Embryonic facial prominence (tissue), 1 donor: ENCODE data around the gene DLL1.

Experiments used
- DNase-seq: peaks from one replicate; pipeline ENCODE4 v3.0.0-alpha.2; 2016; ENCODE audit errors: extremely low spot score

The DLL1 gene

DNA sequence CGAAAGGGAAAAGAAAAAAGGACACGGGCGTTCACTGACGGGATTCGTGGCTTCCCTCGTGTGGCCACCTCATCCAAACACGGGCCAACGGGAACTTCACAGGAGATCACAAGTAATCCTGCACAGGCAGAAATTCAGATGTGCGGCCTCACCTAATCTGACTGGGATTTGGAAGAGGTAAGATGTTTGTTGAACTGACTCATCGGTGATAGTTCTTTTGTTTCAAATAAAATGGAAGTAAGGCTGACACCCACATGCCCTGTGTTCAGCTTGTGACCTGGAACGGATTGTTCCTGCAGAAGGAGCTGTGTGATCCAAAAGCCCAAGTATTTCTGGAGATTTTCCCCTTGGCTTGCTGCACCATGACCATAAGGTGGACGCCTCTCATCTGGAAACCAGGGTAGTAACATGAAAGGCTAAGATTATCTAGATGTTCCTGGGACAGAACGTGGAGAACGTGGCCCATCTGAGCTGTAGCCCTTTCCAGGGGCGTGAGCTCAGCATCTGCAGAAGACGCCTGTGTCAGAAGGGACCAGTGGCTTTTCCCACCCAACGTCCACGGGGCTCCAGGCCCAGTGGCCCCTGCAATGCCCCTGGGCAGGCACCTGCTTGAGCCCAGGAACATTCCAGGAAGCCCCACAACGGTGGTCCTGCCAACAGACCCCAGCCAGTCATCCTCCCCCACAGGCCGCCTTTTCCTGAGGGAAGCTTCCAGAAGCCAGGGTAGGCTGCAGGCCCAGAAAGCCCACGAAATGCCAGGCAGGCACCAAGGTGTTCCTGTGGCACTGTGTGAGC is 39.7 kb downstream of the DLL1 start:
- no peak for DNase-seq

DNA sequence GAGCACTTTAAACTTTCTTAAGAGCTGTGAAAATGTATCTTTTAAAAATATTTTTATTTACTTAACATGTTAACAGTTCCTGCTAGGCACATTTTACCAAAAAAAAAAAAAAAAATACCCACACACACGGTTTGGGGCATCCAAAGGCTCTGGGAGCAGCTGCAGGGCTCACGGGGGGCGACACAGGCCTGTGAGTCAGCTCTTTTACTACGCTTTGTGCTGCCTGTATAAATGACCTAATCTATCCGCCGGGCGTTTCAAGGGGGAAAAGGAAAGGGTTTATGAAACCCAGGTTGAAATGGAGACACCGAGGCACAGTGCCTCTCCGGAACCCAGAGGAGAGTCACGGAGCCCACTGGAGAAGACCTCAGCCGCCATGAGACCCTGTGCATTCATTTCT is 40.4 kb downstream of the DLL1 start:
- no peak for DNase-seq

DNA sequence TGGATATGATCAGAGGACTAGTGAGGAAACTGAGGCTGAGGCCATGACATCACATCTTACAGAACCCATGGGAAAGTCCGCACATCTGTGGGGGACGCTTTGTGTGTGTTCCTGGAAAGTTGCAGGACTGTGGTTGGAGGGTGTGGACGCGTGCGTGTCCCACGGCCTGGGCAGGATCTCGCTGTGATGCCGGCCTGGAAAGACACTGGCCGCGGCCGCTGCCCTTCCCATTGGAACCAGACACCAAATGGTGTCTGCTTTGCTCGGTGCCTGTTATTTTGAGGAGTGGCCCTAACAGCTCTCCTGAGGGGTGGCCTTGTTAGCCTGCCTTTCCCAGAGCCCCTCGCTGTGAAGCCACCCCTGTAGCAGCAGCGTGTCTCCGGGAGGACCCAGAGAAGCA is 41.1 kb downstream of the DLL1 start:
- DNase-seq = no peak

DNA sequence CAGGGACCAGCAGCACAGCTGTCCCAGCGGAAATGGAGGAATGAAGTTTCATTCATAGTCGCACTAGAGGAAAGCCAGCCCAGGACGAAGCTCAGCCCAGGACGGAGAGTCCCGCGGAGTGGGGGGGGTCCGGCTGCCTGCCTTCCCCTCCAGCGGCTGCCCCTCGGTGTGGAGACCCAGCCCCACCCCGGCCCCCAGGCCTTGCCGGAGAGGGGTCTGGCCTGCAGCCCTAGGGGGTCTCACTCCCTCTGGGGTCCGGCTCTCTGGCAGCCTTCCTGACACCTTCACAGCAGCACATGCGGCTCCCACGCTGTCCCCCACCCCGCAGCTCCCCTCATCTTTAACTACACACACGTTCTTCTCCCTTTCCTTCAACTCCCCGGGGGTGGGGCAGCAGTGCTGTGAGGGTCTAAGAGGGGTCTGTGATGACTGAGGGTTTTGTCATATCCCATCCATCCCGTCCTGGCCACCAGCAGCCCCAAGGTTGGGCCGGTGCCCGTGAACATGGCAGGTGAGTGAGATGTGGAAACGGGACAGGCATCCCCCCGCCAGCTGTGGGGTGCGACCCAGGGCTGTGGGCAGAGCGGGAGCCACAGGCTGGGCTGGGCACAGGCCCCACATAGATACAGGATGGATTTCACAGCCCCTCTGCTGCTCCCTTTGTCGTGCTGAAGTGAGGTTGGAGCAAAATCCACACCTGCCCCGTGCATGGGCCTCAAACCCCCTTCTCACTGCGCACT is 41.8 kb downstream of the DLL1 start:
- DNase-seq = no peak

DNA sequence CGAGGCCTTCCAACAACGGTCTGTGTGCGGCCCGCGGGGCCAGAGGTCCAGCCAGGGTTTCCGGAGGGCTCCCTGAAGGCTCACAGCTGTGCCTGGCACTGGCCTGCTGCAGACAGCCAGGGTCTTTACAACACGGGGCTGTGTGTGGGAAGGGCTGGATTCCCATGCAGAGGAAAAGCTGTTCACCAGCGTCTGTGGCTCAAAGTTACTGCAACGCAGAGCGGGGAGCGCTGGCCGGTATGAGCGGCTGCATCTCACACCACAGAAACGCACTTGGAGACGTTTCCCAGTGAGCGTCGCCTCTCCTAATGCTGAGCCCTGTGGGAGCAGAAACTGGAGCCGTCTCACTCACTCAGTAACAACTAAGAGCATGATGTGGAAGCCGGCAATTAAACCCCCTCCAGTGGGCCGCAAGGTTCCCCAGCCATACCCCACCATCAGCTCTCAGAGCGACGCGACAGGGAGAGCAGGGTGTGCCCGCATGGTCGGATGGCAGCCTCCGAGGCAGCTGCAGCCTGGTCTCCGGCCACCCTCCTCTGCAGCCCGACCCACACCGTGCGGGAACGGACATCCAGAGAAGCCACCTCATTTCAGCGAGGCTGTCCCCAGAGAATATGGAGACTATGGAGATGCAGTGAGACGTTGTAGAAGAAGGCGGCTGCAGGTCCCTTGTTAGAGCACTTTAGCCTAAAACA is 42.6 kb downstream of the DLL1 start:
- no peak for DNase-seq

DNA sequence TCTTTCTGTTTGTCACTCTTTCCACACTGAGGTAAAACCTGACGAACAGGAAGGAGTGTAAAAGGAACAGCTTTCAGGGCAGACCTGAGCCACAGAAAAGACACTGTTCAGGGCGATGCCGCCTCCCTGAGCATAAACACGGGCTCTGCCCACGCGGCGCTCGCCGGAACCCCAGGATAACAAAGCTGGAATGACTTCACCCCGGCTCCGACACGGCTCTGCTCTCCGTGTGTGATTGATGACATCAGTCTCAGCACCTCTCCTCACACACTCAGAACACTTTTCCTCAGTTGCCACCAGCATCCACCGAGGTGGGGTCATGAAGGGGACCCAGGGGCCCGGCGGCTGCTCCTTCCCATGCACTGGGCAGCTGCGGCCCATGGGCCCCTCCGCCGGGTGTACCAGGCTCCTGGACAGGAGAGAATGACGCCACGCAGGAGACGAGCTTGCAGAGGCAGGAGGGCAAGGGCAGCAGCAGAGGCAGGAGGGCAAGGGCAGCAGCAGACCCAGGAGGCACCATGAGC is 43.6 kb downstream of the DLL1 start:
- DNase-seq = no peak

DNA sequence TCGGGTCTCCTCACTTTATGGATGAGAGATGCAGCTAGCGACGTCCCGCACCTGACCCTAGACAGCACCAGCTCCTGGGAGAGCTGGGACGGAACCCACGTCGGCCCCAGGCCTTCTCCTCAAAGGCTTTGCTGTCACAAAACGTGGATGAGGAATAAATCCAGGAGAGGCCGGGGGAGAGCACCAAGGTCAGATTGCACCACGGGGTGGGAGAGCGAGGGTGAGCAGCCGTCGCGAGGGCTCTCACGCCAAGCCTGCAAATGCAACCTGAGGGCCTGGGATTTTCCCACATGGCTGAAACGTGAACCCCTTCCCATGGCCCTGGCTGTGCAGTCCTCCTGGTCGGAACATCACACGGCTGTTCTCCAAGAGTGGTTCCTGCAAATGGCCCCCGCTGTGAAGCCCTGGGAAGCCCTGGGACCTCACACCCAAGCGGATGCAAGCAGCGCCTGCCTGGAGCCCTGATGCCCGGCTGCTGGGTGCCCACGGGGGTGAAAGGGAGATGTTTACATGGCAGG is 45.3 kb downstream of the DLL1 start:
- no peak for DNase-seq

DNA sequence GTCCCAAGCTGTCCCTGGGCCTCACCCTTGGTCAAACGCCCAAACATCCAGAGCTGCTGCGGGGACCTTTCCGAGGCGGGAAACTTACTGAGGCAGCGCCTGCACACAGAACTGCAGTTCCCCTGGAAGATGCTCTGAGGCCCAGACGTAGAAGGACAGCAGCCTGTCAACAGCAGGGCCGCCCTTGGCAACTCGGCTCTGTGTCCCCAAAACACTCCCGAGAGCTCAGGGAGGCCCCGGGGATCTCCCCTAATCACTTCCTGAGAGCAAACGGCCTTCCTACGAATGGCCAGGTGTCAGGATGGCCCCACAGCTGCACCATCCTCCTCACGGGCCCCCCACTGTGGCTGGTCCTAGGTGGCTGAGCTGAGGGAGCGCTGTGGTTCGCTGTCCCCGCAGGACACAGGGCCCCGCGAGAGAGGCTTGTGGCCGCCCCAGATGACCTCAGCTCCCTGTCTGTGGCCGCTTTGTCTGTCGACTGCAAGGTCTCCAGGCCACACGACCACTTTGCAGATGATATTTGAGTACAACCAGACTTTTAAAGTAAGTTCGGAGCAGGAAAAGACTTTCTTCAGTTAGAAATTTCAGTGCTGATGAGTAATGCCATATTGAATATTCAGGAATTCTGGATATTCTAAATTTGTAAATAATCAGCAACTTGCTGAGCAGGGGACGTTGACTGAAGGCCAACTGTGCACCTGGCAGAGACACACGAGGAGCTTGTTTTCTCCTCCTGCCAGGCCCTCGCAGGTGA is 46.0 kb downstream of the DLL1 start:
- no peak for DNase-seq

DNA sequence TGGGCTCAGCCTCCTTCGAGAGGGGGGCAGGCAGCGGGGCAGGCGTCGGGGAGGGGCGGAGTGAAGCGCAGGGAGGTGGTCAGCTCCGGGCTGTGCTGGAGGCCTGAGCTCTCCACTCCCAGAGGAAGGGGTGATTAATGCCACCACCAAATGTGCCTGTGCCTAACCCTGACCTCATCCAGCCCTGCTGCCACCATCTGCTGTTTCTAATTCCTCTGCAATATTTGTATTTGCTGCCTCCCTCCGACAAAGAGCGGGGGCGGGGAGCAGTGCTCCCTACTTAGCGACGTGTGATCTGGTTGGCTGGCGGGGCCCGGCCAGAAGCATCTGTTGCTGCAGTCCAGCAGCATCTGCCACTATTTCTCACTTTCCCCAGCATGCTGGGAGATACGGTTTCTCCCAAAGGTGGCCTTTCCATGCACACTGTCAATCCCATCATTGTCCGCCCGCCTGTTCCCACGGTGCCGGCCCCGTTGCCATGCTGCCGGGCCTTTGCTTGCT is 47.0 kb downstream of the DLL1 start:
- no peak for DNase-seq

DNA sequence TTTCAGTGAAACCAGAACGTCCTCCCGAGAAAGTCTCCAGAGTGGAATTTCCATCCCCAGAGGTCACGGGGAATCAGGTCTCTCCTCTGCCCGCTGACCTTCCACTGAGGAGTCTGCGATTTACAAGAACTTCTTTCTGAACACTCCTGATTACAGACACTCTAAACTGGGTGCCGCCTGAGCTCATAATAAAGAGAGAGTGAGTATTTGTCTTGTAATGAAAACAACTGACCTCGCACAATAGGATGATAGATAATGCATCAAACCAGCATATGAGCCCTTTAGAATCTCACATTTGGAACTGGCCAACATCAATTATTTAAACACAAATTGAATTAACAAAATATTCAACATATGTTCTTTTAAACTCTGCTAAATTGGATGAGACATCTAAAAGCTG is 47.5 kb downstream of the DLL1 start:
- DNase-seq = no peak

DNA sequence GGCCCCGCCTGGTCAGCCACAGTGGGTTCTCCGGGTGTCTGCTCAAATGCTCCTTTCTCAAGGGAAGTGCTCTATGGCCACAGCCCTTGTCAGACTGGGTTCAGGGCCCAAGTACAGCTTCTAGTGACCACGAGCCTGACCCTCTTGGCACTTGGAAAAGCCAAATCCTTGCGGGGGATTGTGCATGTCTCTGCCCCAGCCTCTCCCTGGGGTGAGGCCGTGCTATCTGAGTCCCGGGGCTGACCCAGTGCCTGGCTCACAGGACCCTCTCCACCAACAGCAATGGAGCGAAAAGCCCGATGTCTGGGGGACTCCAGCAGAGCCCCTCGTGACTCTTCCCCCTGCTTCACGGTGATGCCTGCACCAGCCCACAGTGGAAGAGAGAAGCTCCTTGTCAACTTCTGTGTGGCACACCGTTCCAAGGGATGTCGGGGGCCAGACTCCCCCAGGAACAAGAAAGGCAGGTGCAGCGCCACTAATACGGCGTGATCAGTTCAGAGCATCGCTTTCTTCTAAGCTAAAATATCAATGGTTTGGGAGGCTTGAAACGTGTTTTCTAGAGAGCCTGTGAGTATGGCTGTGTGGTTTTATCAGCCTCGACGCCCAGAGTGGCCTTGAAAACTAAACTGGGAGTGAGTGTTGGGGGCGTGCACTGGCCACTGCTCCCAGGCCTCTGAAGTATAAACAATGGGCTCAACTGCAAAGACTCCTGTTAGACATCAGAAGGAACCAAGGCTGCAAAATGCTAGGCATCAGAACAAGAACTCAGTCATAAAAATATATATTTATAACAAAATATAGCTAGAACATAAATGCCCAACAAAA is 51.9 kb downstream of the DLL1 start:
- DNase-seq = no peak

DNA sequence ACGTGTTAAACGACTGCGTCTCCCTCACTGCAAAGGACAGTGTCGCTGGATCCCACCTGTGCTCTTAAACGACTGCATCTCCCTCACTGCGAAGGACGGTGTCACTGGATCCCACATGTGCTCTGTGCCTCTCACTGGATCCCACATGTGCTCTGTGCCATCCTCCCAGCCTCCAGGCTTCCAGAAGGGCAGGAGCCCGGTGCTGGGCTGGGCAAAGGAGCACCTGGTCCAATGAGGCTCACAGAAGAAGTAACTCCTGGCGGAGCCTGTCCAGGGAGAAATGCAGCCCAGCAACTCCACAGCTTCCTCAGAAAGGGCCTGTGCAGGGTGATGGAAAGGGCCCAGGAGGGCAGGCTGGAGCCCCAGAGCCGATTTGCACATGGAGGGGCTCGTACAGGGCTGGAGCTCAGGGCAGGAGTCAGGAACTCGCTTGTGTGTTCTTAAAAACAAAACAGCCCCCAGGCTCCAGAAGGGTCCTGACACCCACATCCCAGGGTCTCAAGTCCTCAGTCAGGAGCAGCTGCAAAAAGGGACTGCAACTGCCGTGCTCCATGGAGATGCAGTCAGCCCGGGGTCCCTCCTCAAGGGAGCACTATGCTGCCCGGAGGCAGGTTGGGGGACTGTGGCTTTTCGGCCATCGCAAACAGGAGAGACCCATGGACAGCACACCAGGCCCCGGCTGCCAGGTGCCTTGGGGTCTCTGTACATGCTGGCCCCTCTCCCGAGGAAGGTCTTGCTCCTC is 52.7 kb downstream of the DLL1 start:
- no peak for DNase-seq

DNA sequence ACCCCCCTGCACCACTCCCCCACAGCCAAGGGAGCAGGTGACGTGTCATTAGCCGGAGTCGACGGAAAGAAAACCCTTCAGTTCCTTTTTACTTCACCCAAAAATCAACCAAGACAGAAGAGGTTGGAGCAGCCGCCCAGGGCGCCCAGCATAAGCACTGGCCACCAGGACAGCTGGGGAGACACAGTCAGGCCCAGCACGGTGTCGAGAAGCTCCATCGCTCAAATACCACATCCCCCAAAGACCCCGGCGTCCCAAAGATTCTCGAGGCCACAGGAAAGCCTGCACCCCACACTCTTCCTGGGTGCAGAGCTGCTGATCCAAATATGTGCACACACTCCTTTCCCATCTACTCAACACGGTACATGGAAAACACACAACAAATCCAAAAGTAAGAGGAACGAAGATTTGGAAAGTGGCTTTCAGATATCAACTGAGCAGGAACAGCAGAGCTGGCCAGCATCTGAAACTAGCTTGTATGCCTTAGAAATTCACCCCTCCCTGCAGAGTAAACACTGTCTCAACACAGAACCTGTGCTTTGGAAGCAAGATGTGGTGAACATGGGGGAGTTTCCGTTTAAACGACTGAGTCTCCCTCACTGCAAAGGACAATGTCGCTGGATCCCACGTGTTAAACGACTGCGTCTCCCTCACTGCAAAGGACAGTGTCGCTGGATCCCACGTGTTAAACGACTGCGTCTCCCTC is 54.6 kb downstream of the DLL1 start:
- DNase-seq = no peak

DNA sequence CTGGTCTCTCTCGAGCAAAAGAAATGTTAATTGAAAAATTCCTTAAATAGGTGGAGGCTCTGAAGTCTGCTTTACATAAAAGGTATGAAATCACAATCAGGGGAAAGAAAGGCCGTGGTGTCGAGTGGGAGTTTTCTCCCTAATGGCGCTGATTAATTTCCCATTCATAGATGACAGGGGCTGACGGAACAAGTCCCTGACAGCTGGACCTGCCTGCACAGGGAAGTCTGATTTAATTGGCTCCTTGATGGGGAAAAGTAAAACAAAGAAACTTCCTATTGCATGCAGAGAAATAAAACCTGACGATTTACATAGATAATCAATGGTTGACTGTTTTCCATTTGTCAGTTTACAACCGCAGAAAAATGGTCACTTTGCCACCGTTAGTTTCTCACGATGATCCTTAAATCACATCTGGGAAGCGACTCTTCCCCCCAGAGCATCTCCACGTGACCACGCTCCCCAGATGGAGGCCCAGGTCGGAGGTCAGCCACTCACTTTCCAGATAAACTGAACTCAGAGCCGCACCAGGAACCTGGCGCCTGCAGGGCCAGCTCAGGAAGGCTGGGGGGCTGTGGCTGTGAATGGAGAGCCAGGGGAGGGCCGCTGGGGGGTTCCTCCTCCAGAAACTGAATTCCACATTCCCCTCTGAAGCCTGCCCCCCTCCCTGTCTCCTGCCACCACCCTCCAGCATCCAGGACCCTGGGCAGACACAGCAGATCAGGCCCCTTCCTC is 55.3 kb downstream of the DLL1 start:
- DNase-seq = no peak

DNA sequence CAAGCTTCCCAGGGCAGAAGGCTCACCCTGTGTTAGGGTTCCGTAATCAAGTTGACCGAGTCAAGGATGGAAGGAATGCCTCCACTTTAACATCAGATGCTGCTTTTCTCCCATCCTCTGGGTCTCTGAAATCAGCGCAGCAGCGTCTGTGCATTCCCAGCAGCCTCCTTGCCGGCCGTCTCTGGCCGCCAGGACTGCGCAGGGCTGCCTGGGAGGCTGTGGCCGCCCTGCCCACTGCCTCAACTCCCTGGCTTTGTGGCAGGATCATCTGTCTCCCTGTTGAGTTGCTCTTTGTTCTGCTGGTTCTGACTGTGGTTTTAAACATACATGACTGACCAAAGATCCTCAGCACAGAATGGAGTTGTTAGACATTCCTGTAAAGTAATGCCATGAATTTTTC is 56.5 kb downstream of the DLL1 start:
- no peak for DNase-seq

DNA sequence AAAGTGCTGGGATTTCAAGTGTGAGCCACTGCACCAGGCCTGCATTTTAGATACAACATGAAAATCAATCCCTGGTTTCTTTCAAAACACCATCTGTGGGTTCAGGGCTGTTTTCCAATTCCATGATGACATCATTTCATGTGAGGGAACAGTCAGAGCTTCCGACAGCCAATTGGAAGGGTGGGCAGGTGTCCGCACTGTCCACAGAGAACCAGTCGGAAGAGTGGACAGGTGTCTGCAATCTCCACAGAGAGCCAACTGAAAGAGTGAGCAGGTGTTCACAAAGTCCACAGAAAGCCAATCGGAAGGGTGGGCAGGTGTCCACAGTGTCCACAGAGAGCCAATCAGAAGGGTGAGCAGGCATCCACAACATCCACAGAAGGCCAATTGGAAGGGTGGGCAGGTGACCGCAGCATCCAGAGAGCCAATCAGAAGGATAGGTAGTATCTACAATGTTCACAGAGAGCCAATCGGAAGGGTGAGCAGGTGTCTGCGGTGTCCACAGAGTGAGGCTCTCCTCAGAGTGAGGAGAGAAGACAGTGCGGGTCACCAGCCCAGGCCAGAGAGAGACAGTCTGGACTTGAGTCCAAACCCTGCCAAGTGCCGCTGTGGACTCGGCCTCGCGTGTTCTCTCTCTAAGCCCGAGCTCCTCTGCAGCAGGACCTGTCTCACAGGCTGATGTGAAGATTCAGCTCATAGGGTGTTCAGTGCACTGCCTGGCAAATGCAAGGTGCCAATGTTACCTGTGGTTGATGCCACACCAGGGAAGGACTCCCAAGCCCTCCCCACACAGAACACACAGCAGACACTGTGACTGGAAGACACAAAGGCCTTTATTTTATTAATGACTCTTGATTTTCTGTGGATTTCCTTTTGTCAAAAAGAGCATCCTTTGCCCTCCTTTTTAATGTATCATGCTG is 57.3 kb downstream of the DLL1 start:
- no peak for DNase-seq
